HepG2 (cell line): ENCODE data around the gene SRCAP. TPM values are rescaled to one million over a fixed set of nuclear protein-coding genes. Genes with fewer than 3 reads are reported as not detected.

Source experiments
- FOXM1 ChIP-seq: sonication (generic); formaldehyde crosslinking; IDR thresholded peaks from 2 replicates; pipeline ENCODE4 v1.5.0; 2020; ENCODE audit warnings: missing genetic modification reagents
- GABPB1 ChIP-seq: IDR thresholded peaks from 2 replicates; pipeline ENCODE4 v1.6.1; 2016; ENCODE audit warnings: mild to moderate bottlenecking, missing genetic modification reagents, moderate library complexity, missing compliant biosample characterization
- HOXA3 ChIP-seq: sonication (generic); formaldehyde crosslinking; IDR thresholded peaks from 2 replicates; pipeline ENCODE4 v1.5.0; 2020; ENCODE audit warnings: missing genetic modification reagents
- KDM5B ChIP-seq: sonication (generic); formaldehyde crosslinking; IDR thresholded peaks from 2 replicates; pipeline ENCODE4 v1.4.0; 2020; ENCODE audit warnings: missing genetic modification reagents, mild to moderate bottlenecking, borderline replicate concordance
- SMYD3 ChIP-seq: sonication (generic); formaldehyde crosslinking; IDR thresholded peaks from 2 replicates; pipeline ENCODE4 v1.8.1; 2023; ENCODE audit warnings: mild to moderate bottlenecking, missing genetic modification reagents
- ZNF256 ChIP-seq: sonication (generic); formaldehyde crosslinking; conservative IDR thresholded peaks from 2 replicates; pipeline ENCODE4 v1.4.0; 2020; ENCODE audit warnings: missing genetic modification reagents
- ZNF317 ChIP-seq: sonication (generic); formaldehyde crosslinking; IDR thresholded peaks from 2 replicates; pipeline ENCODE4 v1.5.0; 2020; ENCODE audit warnings: mild to moderate bottlenecking, missing genetic modification reagents
- ZNF329 ChIP-seq: sonication (generic); formaldehyde crosslinking; IDR thresholded peaks from 2 replicates; pipeline ENCODE4 v1.9.0; 2021; ENCODE audit warnings: low read depth, mild to moderate bottlenecking, missing genetic modification reagents
- ZNF564 ChIP-seq: sonication (generic); formaldehyde crosslinking; IDR thresholded peaks from 2 replicates; pipeline ENCODE4 v1.8.1; 2023; ENCODE audit warnings: mild to moderate bottlenecking, missing genetic modification reagents
- ZNF772 ChIP-seq: sonication (generic); formaldehyde crosslinking; IDR thresholded peaks from 2 replicates; pipeline ENCODE4 v1.5.0; 2020; ENCODE audit warnings: mild to moderate bottlenecking, missing genetic modification reagents
- polyA plus RNA-seq, 8 experiments: library from polyadenylated mRNA; depleted of rRNA in 3 of 8; stranded (reverse) in 7 of 8; unstranded in 1 of 8; fragments of >200 nt; fragmentation: Illumina TruSeq in 4 of 8; extraction: Trizol in 4 of 8; gene quantifications; 2 replicates each; pipeline versions ENCODE4 v1.2.1 to v1.2.3, GENCODE V29; 2011 to 2016; ENCODE audit warnings: low read depth in 4 of 8, missing spikeins in 1 of 8, mixed read lengths in 1 of 8; ENCODE audit not compliant: insufficient read depth in 1 of 8
- total RNA-seq, 5 experiments: library from RNA; depleted of rRNA; stranded (reverse); fragments of >200 nt; fragmentation: Illumina TruSeq; extraction: Trizol; gene quantifications; 2 replicates each; pipeline ENCODE4 v1.2.3, GENCODE V29; 2016; ENCODE audit warnings: low read depth in 1 of 5
- TF ChIP-seq, protein P1 (sequence below): sonication (generic); formaldehyde crosslinking; IDR thresholded peaks from 2 replicates; pipeline ENCODE4 v1.8.1; 2023; ENCODE audit warnings: mild to moderate bottlenecking, moderate library complexity, missing genetic modification reagents
- TF ChIP-seq, protein P2 (sequence below): sonication (generic); formaldehyde crosslinking; IDR thresholded peaks from 2 replicates; pipeline ENCODE4 v1.5.0; 2020; ENCODE audit warnings: missing genetic modification reagents
- TF ChIP-seq, protein P3 (sequence below): sonication (generic); formaldehyde crosslinking; IDR thresholded peaks from 2 replicates; pipeline ENCODE4 v1.4.0; 2020; ENCODE audit warnings: missing genetic modification reagents
- TF ChIP-seq, protein P4 (sequence below): sonication (generic); formaldehyde crosslinking; IDR thresholded peaks from 2 replicates; pipeline ENCODE4 v1.4.0; 2020; ENCODE audit warnings: missing genetic modification reagents
- TF ChIP-seq, protein P5 (sequence below): sonication (generic); formaldehyde crosslinking; IDR thresholded peaks from 2 replicates; pipeline ENCODE4 v1.4.0; 2020; ENCODE audit warnings: mild to moderate bottlenecking, missing genetic modification reagents, borderline replicate concordance

The SRCAP gene
- total and polyA plus RNA-seq, 2 of the 13 experiments (the other 11 are each of a cell fraction or from before 2014, with no cell fraction given): 4.9 to 9.0 TPM

DNA sequence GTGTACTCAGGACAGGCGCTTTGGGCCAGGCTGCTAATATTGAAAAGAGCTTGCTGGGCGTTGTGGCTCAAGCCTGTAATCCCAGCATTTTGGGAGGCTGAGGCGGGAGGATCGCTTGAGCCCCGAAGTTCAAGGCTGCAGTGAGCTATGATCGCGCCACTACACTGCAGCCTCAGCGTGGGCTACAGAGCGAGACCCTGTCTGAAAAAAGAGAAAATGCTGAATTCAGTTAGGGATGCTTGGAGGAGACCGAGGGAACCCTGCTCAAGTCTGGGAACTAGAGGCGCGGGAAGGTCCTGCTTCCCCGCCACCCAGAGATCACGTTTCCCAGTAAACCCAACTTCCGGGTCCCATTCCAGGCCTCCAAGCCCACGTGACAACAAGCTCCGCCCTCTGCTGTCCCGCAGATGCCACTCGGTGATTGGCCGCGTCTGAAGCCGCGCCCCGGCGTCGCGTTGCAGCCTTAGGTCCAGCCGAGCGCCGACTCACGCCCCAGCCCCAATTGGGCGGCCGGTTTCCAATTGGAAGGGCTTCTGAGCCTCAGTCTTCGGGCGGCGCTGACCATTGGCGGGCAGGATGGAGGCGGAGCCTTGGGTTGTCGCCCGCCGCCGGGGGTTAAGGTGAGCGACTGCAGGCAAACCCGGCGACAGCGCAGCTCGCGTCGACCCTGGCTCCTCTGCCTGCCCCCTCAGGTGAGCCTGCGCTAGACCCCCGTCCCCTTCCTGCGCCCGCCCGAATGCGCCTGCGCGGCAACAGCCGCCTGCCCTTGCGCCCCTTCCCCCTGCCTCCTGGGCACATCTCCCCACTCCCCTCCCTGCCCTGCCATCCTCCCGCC, 49.0 kb downstream of the SRCAP start, which contains the start of gene PHKG2 (continued):
- TF ChIP-seq, protein P1, sequence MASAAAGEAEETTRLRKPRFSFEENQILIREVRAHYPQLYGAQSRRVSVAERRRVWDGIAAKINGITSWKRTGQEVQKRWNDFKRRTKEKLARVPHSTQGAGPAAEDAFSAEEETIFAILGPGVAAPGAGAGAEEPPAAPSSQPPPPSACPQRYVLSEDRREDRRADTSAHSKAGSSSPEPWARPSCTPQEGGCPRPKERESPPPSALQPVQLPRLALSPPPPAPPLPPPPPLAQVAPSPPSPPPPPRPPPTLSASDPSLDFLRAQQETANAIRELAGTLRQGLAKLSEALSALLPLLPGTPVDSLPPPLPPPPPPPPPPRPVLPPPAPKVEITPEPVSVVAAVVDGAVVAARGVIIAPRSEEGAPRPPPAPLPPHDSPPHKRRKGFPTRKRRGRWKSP: peak; percentile 88
- no peak; the same call in 1 of the 2 replicates for TF ChIP-seq ZNF256
- TF ChIP-seq, protein P2, sequence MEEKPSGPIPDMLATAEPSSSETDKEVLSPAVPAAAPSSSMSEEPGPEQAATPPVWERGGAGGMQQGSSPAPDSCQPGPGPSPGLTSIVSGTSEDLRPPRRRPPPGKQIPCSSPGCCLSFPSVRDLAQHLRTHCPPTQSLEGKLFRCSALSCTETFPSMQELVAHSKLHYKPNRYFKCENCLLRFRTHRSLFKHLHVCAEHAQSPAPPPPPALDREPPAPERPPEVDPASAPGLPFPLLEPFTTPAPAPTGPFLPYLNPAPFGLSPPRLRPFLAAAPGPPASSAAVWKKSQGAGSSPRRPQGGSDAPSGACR (CRISPR knock-in tag): peak; percentile 63
- TF ChIP-seq, protein P3, sequence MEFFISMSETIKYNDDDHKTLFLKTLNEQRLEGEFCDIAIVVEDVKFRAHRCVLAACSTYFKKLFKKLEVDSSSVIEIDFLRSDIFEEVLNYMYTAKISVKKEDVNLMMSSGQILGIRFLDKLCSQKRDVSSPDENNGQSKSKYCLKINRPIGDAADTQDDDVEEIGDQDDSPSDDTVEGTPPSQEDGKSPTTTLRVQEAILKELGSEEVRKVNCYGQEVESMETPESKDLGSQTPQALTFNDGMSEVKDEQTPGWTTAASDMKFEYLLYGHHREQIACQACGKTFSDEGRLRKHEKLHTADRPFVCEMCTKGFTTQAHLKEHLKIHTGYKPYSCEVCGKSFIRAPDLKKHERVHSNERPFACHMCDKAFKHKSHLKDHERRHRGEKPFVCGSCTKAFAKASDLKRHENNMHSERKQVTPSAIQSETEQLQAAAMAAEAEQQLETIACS (CRISPR knock-in tag): no peak
- no peak for TF ChIP-seq SMYD3 (CRISPR knock-in tag)
- TF ChIP-seq, protein P4, sequence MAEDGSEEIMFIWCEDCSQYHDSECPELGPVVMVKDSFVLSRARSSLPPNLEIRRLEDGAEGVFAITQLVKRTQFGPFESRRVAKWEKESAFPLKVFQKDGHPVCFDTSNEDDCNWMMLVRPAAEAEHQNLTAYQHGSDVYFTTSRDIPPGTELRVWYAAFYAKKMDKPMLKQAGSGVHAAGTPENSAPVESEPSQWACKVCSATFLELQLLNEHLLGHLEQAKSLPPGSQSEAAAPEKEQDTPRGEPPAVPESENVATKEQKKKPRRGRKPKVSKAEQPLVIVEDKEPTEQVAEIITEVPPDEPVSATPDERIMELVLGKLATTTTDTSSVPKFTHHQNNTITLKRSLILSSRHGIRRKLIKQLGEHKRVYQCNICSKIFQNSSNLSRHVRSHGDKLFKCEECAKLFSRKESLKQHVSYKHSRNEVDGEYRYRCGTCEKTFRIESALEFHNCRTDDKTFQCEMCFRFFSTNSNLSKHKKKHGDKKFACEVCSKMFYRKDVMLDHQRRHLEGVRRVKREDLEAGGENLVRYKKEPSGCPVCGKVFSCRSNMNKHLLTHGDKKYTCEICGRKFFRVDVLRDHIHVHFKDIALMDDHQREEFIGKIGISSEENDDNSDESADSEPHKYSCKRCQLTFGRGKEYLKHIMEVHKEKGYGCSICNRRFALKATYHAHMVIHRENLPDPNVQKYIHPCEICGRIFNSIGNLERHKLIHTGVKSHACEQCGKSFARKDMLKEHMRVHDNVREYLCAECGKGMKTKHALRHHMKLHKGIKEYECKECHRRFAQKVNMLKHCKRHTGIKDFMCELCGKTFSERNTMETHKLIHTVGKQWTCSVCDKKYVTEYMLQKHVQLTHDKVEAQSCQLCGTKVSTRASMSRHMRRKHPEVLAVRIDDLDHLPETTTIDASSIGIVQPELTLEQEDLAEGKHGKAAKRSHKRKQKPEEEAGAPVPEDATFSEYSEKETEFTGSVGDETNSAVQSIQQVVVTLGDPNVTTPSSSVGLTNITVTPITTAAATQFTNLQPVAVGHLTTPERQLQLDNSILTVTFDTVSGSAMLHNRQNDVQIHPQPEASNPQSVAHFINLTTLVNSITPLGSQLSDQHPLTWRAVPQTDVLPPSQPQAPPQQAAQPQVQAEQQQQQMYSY (CRISPR knock-in tag): peak; percentile 15; the same call in 1 of the 2 replicates
- TF ChIP-seq ZNF329 (CRISPR knock-in tag): 0 out of 2 replicates have a peak, but pooled peaks have one; percentile 8
- TF ChIP-seq HOXA3 (CRISPR knock-in tag): peak; percentile 79
- 0 out of 2 replicates have a peak, but pooled peaks have one; percentile 69 for TF ChIP-seq ZNF772 (CRISPR knock-in tag)
- TF ChIP-seq FOXM1 (CRISPR knock-in tag): no peak
- 0 out of 2 replicates have a peak, but pooled peaks have one; percentile 80 for TF ChIP-seq ZNF564 (CRISPR knock-in tag)
- peak; percentile 91 for TF ChIP-seq GABPB1
- TF ChIP-seq ZNF317 (CRISPR knock-in tag): no peak
- TF ChIP-seq KDM5B: peak; percentile 83
- TF ChIP-seq, protein P5, sequence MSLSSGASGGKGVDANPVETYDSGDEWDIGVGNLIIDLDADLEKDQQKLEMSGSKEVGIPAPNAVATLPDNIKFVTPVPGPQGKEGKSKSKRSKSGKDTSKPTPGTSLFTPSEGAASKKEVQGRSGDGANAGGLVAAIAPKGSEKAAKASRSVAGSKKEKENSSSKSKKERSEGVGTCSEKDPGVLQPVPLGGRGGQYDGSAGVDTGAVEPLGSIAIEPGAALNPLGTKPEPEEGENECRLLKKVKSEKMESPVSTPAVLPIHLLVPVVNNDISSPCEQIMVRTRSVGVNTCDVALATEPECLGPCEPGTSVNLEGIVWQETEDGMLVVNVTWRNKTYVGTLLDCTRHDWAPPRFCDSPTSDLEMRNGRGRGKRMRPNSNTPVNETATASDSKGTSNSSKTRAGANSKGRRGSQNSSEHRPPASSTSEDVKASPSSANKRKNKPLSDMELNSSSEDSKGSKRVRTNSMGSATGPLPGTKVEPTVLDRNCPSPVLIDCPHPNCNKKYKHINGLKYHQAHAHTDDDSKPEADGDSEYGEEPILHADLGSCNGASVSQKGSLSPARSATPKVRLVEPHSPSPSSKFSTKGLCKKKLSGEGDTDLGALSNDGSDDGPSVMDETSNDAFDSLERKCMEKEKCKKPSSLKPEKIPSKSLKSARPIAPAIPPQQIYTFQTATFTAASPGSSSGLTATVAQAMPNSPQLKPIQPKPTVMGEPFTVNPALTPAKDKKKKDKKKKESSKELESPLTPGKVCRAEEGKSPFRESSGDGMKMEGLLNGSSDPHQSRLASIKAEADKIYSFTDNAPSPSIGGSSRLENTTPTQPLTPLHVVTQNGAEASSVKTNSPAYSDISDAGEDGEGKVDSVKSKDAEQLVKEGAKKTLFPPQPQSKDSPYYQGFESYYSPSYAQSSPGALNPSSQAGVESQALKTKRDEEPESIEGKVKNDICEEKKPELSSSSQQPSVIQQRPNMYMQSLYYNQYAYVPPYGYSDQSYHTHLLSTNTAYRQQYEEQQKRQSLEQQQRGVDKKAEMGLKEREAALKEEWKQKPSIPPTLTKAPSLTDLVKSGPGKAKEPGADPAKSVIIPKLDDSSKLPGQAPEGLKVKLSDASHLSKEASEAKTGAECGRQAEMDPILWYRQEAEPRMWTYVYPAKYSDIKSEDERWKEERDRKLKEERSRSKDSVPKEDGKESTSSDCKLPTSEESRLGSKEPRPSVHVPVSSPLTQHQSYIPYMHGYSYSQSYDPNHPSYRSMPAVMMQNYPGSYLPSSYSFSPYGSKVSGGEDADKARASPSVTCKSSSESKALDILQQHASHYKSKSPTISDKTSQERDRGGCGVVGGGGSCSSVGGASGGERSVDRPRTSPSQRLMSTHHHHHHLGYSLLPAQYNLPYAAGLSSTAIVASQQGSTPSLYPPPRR (CRISPR knock-in tag): no peak
